NT2/D1 (cell line): ENCODE measurements around the gene PSMG4.

Experiments used
- DNase-seq: peaks from one replicate; pipeline ENCODE4 v3.0.0-alpha.2; 2011; ENCODE audit warnings: low read depth, low spot score
- H3K27me3 ChIP-seq: 2 replicates; pipeline ENCODE4 v1.6.0; 2011; ENCODE audit warnings: mild to moderate bottlenecking; ENCODE audit not compliant: insufficient read length, insufficient read depth
- H3K36me3 ChIP-seq: 2 replicates; pipeline ENCODE4 v1.6.1; 2011; ENCODE audit warnings: mild to moderate bottlenecking, low read length, mixed read lengths; ENCODE audit not compliant: insufficient read depth, insufficient read length
- H3K4me1 ChIP-seq: 2 replicates; pipeline ENCODE4 v1.5.1; 2011; ENCODE audit not compliant: insufficient read depth, insufficient read length
- H3K4me3 ChIP-seq: 2 replicates; pipeline ENCODE4 v1.5.1; 2011; ENCODE audit warnings: low read depth; ENCODE audit not compliant: insufficient read length
- H3K9ac ChIP-seq: 2 replicates; pipeline ENCODE4 v1.6.0; 2011; ENCODE audit warnings: low read depth; ENCODE audit not compliant: insufficient read length
- H3K9me3 ChIP-seq: 2 replicates; pipeline ENCODE4 v1.5.1; 2011; ENCODE audit warnings: mild to moderate bottlenecking, low read length; ENCODE audit not compliant: insufficient read depth
- SUZ12 ChIP-seq: IDR thresholded peaks from 2 replicates; pipeline ENCODE4 v1.6.1; 2011; ENCODE audit not compliant: insufficient read length, insufficient read depth; ENCODE audit errors: extremely low read depth
- YY1 ChIP-seq: IDR thresholded peaks from 2 replicates; pipeline ENCODE4 v1.6.1; 2011; ENCODE audit not compliant: insufficient read length, insufficient read depth
- ZNF274 ChIP-seq: IDR thresholded peaks from 2 replicates; pipeline ENCODE4 v1.6.1; 2011; ENCODE audit warnings: mild to moderate bottlenecking, low read depth, low read length

PSMG4 gene

DNA sequence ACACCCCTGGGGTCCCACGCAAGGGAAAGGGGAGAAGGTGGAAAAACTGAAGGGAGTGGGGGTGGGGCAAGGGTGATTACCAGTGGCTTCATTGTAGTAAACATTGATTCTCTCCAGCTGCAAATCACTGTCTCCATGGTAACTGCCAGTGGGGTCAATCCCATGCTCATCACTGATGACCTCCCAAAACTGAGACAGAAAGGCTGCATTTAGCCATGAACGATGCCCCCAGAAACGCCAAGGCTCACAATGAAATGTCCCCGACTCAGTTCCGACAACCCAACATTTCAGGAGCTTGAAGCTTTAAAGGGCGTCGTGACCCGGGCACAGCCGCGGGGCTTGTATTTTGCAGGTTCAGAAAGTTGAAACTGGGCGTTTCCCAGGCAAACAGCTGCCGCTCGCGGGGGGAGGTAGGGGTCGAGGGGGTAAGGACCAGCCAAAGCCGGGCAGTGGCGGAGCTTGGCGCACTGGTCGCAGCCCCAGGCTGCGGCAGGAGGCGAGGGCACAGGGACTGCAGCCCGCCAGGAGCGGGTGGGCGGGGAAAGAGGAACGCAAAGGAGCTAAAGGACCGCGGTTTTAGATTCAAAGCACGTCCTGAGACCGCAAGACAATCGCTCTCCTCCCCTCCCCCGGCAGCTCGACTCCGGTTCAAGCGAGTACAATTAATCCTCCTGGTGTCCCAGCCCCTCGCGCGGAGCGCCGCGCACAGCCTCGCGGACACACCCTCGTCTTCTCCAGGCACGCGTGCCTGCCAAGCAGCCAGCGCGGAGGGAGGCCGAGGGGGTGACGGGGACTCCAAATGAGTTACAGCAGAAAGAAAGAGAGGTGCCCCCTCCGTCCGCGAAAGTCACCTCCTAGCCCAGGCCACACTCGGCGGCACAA lies 32.0 kb upstream of the PSMG4 start:
- peaks cover 27% of the 10 kb centered on the region for H3K36me3 ChIP-seq
- H3K9me3 ChIP-seq, result no peaks in the 10 kb centered on the region
- no peak for TF ChIP-seq ZNF274
- no peak for TF ChIP-seq SUZ12
- no peak for TF ChIP-seq YY1
- H3K4me3 ChIP-seq, result peak overlapping the region; percentile 97
- H3K9ac ChIP-seq, result peak overlapping the region; percentile 98
- DNase-seq, result no peak
- peaks cover 23% of the 10 kb centered on the region for H3K27me3 ChIP-seq
- no peaks in the 10 kb centered on the region for H3K4me1 ChIP-seq

GRCh38 chr6:3227363-3228045 lies 31.2 kb upstream of the PSMG4 start, which contains the start of gene TUBB2B:
TSS of gene TUBB2B (minus strand) at chr6:3227653. CDS start at chr6:3227543, 110 bp downstream.
- no peaks in the 10 kb centered on the region for H3K4me1 ChIP-seq
- H3K36me3 ChIP-seq, result peaks cover 27% of the 10 kb centered on the region
- H3K9ac ChIP-seq, result peak within 1 kb of the TSS; percentile 98
- TF ChIP-seq SUZ12, result no peak
- no peak for TF ChIP-seq ZNF274
- no peak for TF ChIP-seq YY1
- H3K27me3 ChIP-seq, result peaks cover 30% of the 10 kb centered on the region
- no peaks in the 10 kb centered on the region for H3K9me3 ChIP-seq
- peak; percentile 76 for DNase-seq
- H3K4me3 ChIP-seq, result peak within 1 kb of the TSS; percentile 97

DNA sequence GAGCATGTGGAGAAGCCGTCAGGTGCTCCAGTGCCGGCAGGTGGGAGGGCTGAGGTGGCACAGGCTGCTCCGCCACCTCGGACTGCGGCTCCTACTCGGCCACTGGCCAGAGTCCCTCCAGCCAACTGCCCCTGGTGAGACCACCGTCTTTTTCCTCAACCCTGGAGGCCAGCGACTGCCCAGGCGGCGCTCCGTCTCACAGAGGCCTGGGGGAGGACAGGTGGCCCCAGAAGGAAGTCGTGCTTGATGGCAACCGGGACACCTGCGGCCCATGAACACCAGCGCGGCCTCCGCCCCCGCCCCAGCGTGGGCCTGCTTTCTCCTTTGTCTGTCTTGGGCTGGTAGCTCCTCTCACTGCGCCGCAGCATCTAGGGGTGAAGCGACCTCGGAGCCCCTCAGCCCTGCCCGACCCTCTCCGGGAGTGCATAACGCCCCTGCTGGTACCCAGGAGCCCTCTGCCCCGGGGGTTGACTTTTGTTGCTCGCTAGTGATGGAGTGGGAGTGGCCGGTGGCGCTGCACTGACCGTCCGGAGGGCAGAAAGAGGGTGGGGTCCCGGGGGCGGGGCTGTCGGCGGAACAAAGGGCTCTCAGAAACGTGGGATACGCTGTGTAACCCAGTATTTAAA lies 30.6 kb upstream of the PSMG4 start:
- Histone ChIP-seq H3K36me3 (peaks cover 26% of the 10 kb centered on the region), H3K9ac (peak overlapping the region; percentile 86), H3K27me3 (peaks cover 36% of the 10 kb centered on the region), H3K4me3 (peak overlapping the region; percentile 67), H3K9me3 (no peaks in the 10 kb centered on the region), H3K4me1 (no peaks in the 10 kb centered on the region)
- no peak for DNase-seq
- TF ChIP-seq YY1, result no peak
- no peak for TF ChIP-seq SUZ12
- no peak for TF ChIP-seq ZNF274

DNA sequence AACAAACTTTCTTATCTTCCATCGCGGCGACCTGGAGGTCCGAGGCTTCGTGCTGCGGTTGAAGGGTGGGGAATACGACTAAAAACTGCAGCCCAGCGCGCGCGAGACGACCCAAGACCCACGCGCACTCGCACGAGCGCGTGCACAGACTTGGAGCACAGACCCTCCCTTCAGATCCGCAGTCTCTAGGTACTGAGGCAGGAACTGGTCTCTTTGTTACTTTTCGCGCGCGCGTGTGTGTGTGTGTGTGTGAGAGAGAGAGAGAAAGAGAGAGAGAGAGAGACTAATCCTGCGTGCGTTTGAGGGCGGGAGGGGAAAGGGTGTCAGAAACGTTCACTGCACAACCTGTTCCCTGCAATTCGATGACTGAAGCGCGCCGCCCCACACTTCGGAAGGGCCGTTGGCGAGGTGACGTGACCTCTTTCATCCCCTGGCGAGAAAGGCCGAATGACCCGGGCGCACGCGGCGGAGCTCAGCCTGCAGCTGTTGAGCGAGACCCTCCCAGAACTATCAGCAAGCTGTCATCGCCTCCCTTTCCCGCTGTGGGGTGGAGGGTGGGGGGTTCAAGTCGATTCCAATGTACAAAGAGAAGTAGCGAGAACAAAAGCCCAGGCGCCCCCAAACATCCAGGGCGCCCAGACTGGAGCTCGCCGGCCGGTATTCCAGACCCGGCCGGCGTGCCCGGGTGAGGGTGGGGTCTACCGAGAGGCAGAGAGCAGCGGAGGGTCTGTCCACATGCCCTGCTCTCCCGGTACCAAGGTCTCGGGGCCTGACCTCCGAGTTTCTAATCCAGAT lies 29.8 kb upstream of the PSMG4 start:
- Histone ChIP-seq H3K9ac (peak overlapping the region; percentile 66), H3K4me1 (no peaks in the 10 kb centered on the region), H3K27me3 (peaks cover 39% of the 10 kb centered on the region), H3K4me3 (peak overlapping the region; percentile 44), H3K36me3 (peaks cover 20% of the 10 kb centered on the region), H3K9me3 (no peaks in the 10 kb centered on the region)
- TF ChIP-seq YY1 (no peak), ZNF274 (no peak), SUZ12 (no peak)
- DNase-seq, result no peak

GRCh38 chr6:3229566-3230178 lies 29.1 kb upstream of the PSMG4 start:
- Histone ChIP-seq H3K4me3 (peak overlapping the region; percentile 44), H3K27me3 (peaks cover 39% of the 10 kb centered on the region), H3K9ac (peak overlapping the region; percentile 66), H3K4me1 (no peaks in the 10 kb centered on the region), H3K9me3 (no peaks in the 10 kb centered on the region), H3K36me3 (peaks cover 14% of the 10 kb centered on the region)
- TF ChIP-seq ZNF274 (no peak), YY1 (no peak), SUZ12 (no peak)
- DNase-seq, result no peak

- Histone ChIP-seq H3K9ac (peak overlapping the region; percentile 36), H3K4me1 (no peaks in the 10 kb centered on the region), H3K27me3 (peaks cover 39% of the 10 kb centered on the region), H3K36me3 (peaks cover 14% of the 10 kb centered on the region), H3K4me3 (peak overlapping the region; percentile 44), H3K9me3 (no peaks in the 10 kb centered on the region)
- no peak for DNase-seq
- TF ChIP-seq ZNF274 (no peak), YY1 (no peak), SUZ12 (no peak)
These were observed 28.4 kb upstream of the PSMG4 start for GRCh38 chr6:3230256-3230882.
